NCI-H1105 (cell line): Measurements from ENCODE around the gene TBL1Y.
"Not testable (repeated sequence)": the region's sequence is repeated elsewhere in the genome, so short reads cannot be mapped to it uniquely, and the experiment has no call there.

ENCODE experiments used
- DNase-seq: peaks from one replicate; lab custom pipeline; 2025; lab: John Stamatoyannopoulos, UW

The TBL1Y gene

DNA sequence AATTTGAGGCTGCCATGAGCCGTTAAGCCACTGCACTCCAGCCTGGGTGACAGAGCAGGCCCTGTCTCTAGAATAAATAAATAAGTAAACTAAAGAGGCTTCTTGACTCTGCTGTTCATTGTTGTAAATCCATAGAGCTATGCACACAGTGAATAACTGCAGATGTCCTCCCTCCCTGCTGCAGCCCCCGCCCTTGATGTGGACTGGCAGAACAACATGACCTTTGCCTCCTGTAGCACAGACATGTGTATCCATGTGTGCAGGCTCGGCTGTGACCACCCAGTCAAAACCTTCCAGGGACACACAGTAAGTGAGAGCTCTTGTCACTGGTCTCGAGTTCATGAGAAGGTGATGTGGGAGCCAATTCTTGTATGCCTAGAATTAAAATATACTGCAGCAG is 170.1 kb downstream of the TBL1Y start:
- not testable (repeated sequence) for DNase-seq

DNA sequence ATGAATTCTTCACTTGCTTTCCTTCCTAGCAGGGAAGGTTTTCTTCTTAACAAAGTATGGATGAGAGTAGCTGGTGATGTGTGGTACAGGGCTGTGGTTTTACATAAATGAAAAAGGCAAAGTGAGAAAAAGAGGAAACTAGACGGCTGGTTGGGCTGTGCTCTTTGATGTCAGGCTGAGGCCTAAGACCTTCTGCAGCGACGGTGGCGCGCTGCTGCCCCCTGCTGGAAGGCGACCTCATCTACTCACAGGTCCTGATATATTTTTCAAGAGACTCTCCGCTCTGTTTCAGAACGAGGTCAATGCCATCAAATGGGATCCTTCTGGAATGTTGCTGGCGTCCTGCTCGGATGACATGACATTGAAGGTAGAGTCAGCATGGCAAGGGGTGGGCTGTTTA is 175.1 kb downstream of the TBL1Y start:
- no peak for DNase-seq

DNA sequence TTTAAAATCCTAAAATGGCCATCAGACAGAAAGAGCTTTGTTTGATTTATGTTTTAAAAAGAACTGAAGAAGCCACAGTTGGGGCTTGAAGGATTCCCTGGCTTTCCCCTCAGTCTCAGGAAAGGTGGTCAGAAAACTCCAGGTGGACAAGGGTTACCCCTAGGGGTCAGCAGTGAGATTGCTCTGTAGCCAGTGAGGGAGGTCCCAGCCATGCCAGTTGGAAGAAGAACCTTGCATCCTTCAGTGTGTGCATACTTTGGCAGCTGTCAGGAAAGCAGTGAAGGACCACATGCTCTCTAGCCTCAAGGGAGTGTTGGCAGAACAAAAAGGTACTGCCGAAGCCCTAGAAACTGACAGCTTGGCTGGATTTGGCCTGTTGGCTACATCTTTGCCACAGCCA is 182.3 kb downstream of the TBL1Y start:
- no peak for DNase-seq

DNA sequence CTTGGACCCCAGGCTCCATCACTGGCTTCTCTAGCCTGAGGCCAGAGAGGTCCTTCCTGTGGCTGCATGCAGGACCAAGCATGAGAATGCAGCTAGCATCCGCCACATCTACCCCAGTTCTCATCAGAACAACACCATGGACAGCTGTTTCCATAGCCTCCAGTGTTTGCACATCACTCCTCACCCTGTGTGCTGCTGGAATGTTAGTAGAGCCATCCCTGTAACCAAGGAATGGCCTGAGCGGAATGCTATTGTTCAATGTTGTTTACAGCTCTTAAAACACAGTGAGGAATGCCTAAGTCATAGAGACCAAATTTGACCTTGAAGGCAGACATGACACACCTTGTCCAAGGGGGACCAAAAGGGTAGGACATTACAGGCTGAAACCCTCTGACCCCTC is 183.9 kb downstream of the TBL1Y start:
- DNase-seq, result no peak

DNA sequence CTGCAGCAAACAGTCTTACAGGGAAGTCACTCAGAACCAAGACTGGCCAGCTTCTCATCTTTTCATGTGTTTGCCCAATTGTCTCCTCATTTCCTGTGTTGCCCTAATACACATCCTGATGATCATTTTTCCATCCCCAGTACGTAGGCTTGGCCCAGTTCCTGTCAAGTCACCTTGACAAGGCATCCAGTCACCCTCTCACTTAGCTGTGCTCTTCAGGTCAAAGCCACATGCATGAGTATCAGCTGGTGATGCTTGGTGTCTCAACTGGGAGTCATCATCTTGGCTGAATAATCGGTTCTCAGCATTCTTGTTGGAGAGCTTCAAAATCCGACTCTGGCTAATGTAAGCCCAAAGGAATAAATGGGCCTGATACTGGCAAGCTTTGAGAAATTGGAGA is 186.5 kb downstream of the TBL1Y start:
- DNase-seq, result no peak

DNA sequence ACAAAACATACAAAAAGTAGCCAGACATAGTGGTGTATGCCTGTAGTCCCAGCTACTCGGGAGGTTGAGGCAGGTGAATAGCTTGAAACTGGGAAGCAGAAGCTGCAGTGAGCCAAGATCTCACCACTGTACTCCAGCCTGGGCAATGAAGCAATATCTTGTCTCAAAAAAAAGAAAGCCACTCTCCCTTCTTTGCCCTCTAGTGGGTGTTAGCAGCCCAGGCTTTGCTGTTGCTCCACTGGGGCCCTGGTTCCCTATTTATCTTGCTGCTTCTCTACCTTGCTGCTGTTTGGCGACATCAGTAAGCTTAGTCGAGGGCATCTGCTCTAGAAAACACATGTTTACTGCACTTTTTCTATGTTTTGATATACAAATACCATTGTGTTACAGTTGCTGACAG is 189.2 kb downstream of the TBL1Y start:
- no peak for DNase-seq

DNA sequence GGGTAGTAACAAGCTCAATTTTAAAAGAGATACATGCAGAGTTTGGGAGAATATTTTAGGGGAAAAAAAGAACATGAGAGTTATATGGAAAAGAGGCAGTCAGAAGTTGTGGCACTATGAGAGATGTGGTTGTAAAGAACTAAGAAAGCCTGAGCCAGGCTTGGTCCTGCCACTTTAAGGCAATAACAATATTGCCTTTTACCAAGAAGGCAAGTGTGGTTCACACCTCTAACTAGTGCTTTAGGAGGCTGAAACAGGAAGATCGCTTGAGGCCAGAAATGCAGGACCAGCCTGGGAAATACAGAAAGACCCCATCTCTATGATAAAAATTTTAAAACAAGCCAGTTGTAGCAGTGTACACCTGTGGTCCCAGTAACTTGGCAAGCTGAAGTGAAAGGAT is 192.2 kb downstream of the TBL1Y start:
- no peak for DNase-seq

DNA sequence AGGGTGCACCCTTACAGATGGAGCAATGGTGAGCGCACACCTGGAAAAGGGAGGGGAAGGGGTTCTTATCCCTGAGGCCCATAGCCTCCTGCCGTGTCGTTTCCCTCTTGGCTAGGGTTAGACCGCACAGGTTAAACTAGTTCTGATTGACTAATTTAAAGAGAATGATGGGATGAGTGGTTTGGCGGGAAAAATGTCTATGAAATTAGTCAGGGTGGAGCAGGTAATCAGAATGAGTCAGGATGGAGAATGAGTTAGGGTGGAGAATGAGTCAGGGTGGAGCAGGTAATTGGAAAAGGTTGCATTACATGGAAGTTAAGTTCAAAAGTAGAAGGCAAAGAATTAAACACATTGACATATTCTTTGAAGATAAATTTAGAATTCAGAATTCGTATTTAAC is 196.7 kb downstream of the TBL1Y start:
- DNase-seq, result no peak

DNA sequence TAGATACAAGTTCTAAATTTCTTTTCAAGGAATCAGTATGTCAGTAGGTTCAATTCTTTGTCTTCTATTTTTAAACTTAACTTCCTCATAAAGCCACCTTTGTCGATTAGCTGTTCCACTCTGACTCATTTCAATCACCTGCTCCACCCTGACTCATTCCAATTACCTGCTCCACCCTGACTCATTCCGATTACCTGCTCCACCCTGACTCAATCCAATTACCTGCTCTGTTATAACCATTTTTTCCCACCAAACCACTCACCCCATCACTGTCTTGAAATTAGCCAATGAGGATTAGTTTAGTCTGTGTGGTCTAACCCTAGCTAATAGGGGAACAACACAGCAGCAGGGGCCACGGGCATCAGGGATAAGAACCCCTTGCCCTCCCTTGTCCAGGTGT is 199.6 kb downstream of the TBL1Y start:
- no peak for DNase-seq

DNA sequence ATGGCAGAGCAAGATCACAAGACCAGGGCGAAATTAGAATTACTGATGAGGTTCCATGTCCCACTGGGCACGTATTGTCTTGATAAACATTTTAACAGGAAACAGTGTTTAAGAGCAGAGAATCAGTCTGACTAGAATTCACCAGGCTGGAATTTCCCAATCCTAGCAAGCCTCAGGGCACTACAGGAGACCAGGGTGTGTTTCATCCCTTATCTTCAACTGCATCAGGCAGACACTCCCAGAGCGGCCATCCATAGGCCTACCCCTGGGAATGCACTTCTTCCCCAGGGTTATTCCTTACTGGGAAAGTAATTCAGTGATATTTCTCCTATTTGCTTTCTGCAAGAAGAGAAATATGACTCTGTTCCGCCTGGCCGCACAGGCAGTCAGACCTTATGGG is 205.4 kb downstream of the TBL1Y start:
- DNase-seq, result no peak

DNA sequence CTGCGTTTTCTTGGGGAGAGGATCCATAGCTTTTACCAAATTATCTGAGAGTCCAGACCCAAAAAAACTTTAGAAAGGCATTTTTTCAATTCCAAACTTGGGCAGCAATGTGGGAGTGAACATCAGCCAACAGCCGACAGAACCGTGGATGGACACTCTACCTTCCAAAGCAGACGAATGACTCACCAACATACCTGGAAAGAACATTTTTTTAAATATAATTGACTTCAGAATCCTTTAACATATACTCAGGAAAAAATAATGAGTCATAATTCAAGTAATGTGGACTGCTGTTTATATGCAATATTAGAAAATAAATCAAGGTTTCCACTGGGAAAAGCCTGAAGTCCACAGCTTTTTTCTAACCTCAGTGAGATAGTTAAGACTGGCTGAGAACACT is 211.7 kb downstream of the TBL1Y start:
- no peak for DNase-seq

DNA sequence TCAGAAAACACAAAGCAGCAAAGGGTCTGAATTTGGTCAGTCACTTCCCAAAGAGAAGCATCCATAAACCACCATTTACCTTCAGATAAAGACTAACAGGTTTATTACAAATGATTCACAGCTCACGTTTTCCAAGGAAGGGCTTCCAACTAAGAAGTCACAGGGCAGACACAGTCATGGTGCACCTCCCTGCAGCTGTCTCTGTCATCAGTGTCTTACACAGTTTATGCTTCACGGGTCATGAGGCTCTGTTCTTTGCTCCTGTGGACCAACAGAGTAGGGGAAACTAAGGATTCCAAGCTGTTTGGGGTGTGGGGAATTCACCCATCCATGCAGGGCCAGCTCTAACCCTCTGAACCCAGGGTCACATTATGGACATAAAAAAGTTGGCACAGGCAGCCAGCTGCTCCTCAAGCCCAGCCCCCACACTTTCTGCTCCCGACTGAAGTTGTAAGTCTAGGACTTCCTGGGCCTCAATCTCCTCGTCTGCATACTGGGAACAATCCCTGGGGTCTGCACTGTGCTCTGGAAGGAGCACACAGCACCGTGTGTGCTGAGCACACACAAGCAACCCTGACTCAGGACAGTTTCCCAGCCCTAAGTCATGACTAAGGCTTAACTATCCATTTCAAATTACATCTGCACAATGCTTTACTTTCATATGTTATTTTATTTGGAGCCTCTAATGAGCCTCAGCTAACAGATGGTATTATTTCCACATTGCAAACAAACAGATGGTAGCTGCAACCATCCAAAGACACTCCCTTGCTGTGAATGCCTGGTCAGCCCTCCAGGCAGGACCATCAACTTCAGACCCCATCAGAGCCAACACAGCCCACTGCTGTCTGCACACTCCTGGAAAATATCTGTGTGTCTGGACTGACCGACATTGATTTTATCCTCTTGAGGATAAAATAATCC is 214.9 kb downstream of the TBL1Y start:
- no peak for DNase-seq

DNA sequence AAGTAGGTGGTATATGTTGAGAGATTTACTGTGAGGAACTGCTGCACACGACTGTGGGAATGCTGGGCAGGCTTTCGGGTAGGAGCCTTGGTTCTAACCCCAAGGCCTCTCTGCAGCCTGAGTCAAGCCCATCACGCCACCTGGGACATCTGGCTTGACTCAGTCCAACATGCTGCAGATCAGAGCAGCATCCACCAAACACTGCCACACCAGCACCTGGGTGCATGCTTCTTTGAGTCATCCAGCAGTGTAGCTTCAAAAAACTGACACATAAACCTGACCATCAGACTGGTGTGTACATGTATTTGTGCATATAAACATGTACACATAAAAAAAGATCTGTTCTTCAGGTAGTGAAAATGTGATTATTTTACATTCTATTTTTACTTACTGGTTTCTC is 217.7 kb downstream of the TBL1Y start:
- no peak for DNase-seq
